K562 (cell line): ENCODE measurements around the gene DEFB131A.
"Not testable (repeated sequence)": the region's sequence is repeated elsewhere in the genome, so short reads cannot be mapped to it uniquely, and the experiment has no call there.

Experiments
- ATF6 ChIP-seq: sonication (generic); formaldehyde crosslinking; IDR thresholded peaks from 2 replicates; pipeline ENCODE4 v1.4.0; 2020; ENCODE audit warnings: mild to moderate bottlenecking, missing genetic modification reagents
- MAX ChIP-seq: sonication (generic); formaldehyde crosslinking; IDR thresholded peaks from 2 replicates; pipeline ENCODE4 v1.9.0; 2022; ENCODE audit warnings: mild to moderate bottlenecking, missing genetic modification reagents
- POLR2A ChIP-seq: fragments of 450-650 bp; conservative IDR thresholded peaks from 2 replicates; pipeline ENCODE4 v1.6.1; 2016
- POLR3G ChIP-seq: IDR thresholded peaks from 2 replicates; pipeline ENCODE4 v1.6.1; 2011; ENCODE audit not compliant: insufficient read length, insufficient replicate concordance; ENCODE audit errors: extremely low read depth
- RCOR1 ChIP-seq, 2 experiments: IDR thresholded peaks; 2 replicates each; pipeline ENCODE4 v1.6.1; 2012; ENCODE audit warnings: low read depth in 2 of 2, low read length in 2 of 2, borderline replicate concordance in 1 of 2, improper control_type of control experiment in 1 of 2
- SMAD1 ChIP-seq: fragments of 150-350 bp; IDR thresholded peaks from 2 replicates; pipeline ENCODE4 v1.6.1; 2014; ENCODE audit warnings: low read length, low read depth; ENCODE audit not compliant: partially characterized antibody
- ZNF232 ChIP-seq: sonication (generic); formaldehyde crosslinking; IDR thresholded peaks from 2 replicates; pipeline ENCODE4 v1.8.0; 2022; ENCODE audit warnings: mild to moderate bottlenecking, missing genetic modification reagents
- ZNF384 ChIP-seq: IDR thresholded peaks from 2 replicates; pipeline ENCODE4 v1.6.1; 2012; ENCODE audit warnings: low read depth, low read length, improper control_type of control experiment

GRCh38 chr4:9421884-9422455 is 22.2 kb upstream of the DEFB131A start:
- not testable (repeated sequence) for TF ChIP-seq POLR2A; ATF6 (CRISPR knock-in tag); SMAD1; RCOR1 (IDR thresholded peaks at IDR 0.05; ENCODE audit: borderline replicate concordance in 1 of 2, low read depth in 2 of 2, low read length in 2 of 2); POLR3G; ZNF232 (CRISPR knock-in tag); ZNF384; MAX (CRISPR knock-in tag)
